WTC11 (cell line): ENCODE data around the gene CDKN3. TPM values are rescaled to one million over a fixed set of nuclear protein-coding genes. Genes with fewer than 3 reads are reported as not detected.

Experiments used
- ATAC-seq: fragments of 200-7000 bp; cut with Tn5 transposase; 2 replicates; pipeline ENCODE4 v1.10.0; 2021; ENCODE audit warnings: mild to moderate bottlenecking, moderate library complexity
- CTCF ChIA-PET: fragments of 300-600 bp; sonication (Branson Sonifier 250); formaldehyde crosslinking; loops from one replicate; lab custom pipeline; 2021; ENCODE audit warnings: antibody characterized with exemption; lab: Charles Lee
- POLR2A ChIA-PET: fragments of 350-600 bp; sonication (Branson Sonifier 250); formaldehyde crosslinking; loops from one replicate; lab custom pipeline; 2021; ENCODE audit warnings: antibody characterized with exemption; lab: Charles Lee
- DNase-seq: peaks from one replicate; pipeline ENCODE4 v3.0.0; 2021; ENCODE audit warnings: low spot score
- H3K27ac Mint-ChIP-seq: 2 replicates; pipeline ENCODE4 v1.8.0; 2021; ENCODE audit warnings: mixed read lengths
- H3K27me3 Mint-ChIP-seq: 2 replicates; pipeline ENCODE4 v1.8.0; 2021; ENCODE audit warnings: low read depth, mild to moderate bottlenecking, moderate library complexity, mixed read lengths
- H3K36me3 Mint-ChIP-seq: 2 replicates; pipeline ENCODE4 v1.8.0; 2021; ENCODE audit warnings: mixed read lengths
- H3K4me1 Mint-ChIP-seq: 2 replicates; pipeline ENCODE4 v1.8.0; 2022; ENCODE audit warnings: mixed read lengths
- H3K4me3 Mint-ChIP-seq: 2 replicates; pipeline ENCODE4 v1.8.0; 2021; ENCODE audit warnings: mild to moderate bottlenecking, moderate library complexity, mixed read lengths
- H3K9me3 Mint-ChIP-seq: 2 replicates; pipeline ENCODE4 v1.8.0; 2021; ENCODE audit warnings: mixed read lengths
- AFF4 ChIP-seq: sonication (generic); formaldehyde crosslinking; IDR thresholded peaks from 2 replicates; pipeline ENCODE4 v1.8.1; 2023; ENCODE audit warnings: mild to moderate bottlenecking, missing genetic modification reagents, borderline replicate concordance
- CREB1 ChIP-seq: sonication (generic); formaldehyde crosslinking; IDR thresholded peaks from 2 replicates; pipeline ENCODE4 v1.8.0; 2023; ENCODE audit warnings: mild to moderate bottlenecking, missing genetic modification reagents
- GABPB1 ChIP-seq: sonication (generic); formaldehyde crosslinking; IDR thresholded peaks from 2 replicates; pipeline ENCODE4 v1.8.1; 2023; ENCODE audit warnings: mild to moderate bottlenecking, missing genetic modification reagents
- MAX ChIP-seq: sonication (generic); formaldehyde crosslinking; IDR thresholded peaks from 2 replicates; pipeline ENCODE4 v1.8.0; 2022; ENCODE audit warnings: mild to moderate bottlenecking, missing genetic modification reagents
- SMAD4 ChIP-seq: sonication (generic); formaldehyde crosslinking; IDR thresholded peaks from 2 replicates; pipeline ENCODE4 v1.8.0; 2022; ENCODE audit warnings: mild to moderate bottlenecking, missing genetic modification reagents
- SP1 ChIP-seq: sonication (generic); formaldehyde crosslinking; conservative IDR thresholded peaks from 2 replicates; pipeline ENCODE4 v1.8.1; 2022; ENCODE audit warnings: missing genetic modification reagents
- STAT6 ChIP-seq: sonication (generic); formaldehyde crosslinking; conservative IDR thresholded peaks from 2 replicates; pipeline ENCODE4 v1.8.1; 2023; ENCODE audit warnings: mild to moderate bottlenecking, low read depth, missing genetic modification reagents, moderate library complexity
- TEAD4 ChIP-seq: sonication (generic); formaldehyde crosslinking; IDR thresholded peaks from 2 replicates; pipeline ENCODE4 v1.8.0; 2022; ENCODE audit warnings: mild to moderate bottlenecking, missing genetic modification reagents
- ZBTB21 ChIP-seq: sonication (generic); formaldehyde crosslinking; IDR thresholded peaks from 2 replicates; pipeline ENCODE4 v1.8.1; 2023; ENCODE audit warnings: mild to moderate bottlenecking, missing genetic modification reagents, borderline replicate concordance
- ZBTB43 ChIP-seq: sonication (generic); formaldehyde crosslinking; IDR thresholded peaks from 2 replicates; pipeline ENCODE4 v1.8.1; 2023; ENCODE audit warnings: mild to moderate bottlenecking, missing genetic modification reagents
- ZNF121 ChIP-seq: sonication (generic); formaldehyde crosslinking; IDR thresholded peaks from 2 replicates; pipeline ENCODE4 v1.8.0; 2023; ENCODE audit warnings: missing genetic modification reagents
- ZNF138 ChIP-seq: sonication (generic); formaldehyde crosslinking; conservative IDR thresholded peaks from 2 replicates; pipeline ENCODE4 v1.8.1; 2022; ENCODE audit warnings: mild to moderate bottlenecking, moderate library complexity, missing genetic modification reagents
- ZNF423 ChIP-seq: fragments of 250-450 bp; sonication (Bioruptor Pico); IDR thresholded peaks from 2 replicates; pipeline ENCODE4 v2.1.2; 2022; ENCODE audit warnings: mild to moderate bottlenecking, moderate library complexity
- total RNA-seq: library from RNA; stranded (reverse); gene quantifications from 3 replicates; pipeline ENCODE4 v1.2.3, GENCODE V29; 2021
- TF ChIP-seq, protein P1 (sequence below): fragments of 250-450 bp; sonication (Bioruptor Pico); conservative IDR thresholded peaks from 2 replicates; pipeline ENCODE4 v1.9.0; 2021; ENCODE audit warnings: mild to moderate bottlenecking
- TF ChIP-seq, protein P2 (sequence below): sonication (generic); formaldehyde crosslinking; IDR thresholded peaks from 2 replicates; pipeline ENCODE4 v1.8.1; 2022; ENCODE audit warnings: missing genetic modification reagents, borderline replicate concordance

The CDKN3 gene
- total RNA-seq, 1 experiment from 2014 or later = 55.4 TPM

GRCh38 chr14:54427871-54428270 lies 31.1 kb downstream of the CDKN3 start:
- H3K27ac Mint-ChIP-seq = no peak overlapping the region
- DNase-seq (no peak), ATAC-seq (no peak)
- no peaks in the 10 kb centered on the region for H3K9me3 Mint-ChIP-seq
- no peaks in the 10 kb centered on the region; the same call in 1 of the 2 replicates for H3K27me3 Mint-ChIP-seq
- H3K36me3 Mint-ChIP-seq = peaks cover 52% of the 10 kb centered on the region
- ChIA-PET POLR2A (no interaction called here), CTCF (no interaction called here)
- no peak overlapping the region for H3K4me3 Mint-ChIP-seq
- TF ChIP-seq STAT6 (CRISPR knock-in tag) (no peak), ZBTB21 (CRISPR knock-in tag) (no peak), GABPB1 (CRISPR knock-in tag) (no peak), ZBTB43 (CRISPR knock-in tag) (no peak), ZNF121 (CRISPR knock-in tag) (no peak), MAX (no peak), AFF4 (no peak), CREB1 (no peak), ZNF138 (CRISPR knock-in tag) (no peak), SP1 (CRISPR knock-in tag) (no peak), ZNF423 (CRISPR knock-in tag) (no peak), TEAD4 (CRISPR knock-in tag) (no peak), SMAD4 (CRISPR knock-in tag) (no peak)
- TF ChIP-seq, protein P1, sequence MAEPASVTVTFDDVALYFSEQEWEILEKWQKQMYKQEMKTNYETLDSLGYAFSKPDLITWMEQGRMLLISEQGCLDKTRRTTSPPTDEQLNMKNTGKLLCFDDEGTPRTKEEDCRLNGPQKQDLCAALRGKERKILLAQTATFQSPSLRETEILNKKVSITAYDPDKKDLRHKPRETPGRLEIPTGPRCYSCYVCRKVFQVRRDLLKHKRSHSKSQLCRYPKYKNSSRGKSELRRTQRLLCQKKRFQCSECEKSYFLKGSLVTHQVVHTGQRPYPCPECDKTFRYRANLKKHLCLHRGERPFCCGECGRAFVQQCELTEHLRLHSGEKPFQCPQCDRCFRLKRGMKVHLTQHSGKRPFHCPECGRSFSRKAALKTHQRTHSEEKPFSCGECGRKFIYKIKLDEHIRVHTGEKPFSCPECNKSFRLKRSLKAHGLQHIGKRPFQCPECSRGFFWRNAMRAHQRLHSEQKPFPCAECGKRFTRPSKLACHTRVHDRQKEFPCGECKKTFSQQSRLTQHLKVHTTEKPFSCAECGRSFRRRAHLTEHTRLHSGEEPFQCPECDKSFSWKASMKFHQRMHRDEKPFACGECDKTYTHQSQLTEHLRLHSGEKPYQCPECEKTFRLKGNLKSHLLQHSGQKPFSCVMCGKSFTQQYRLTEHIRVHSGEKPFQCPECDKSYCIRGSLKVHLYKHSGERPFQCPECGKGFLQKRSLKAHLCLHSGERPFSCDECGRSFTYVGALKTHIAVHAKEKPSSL (CRISPR knock-in tag) = no peak
- TF ChIP-seq, protein P2, sequence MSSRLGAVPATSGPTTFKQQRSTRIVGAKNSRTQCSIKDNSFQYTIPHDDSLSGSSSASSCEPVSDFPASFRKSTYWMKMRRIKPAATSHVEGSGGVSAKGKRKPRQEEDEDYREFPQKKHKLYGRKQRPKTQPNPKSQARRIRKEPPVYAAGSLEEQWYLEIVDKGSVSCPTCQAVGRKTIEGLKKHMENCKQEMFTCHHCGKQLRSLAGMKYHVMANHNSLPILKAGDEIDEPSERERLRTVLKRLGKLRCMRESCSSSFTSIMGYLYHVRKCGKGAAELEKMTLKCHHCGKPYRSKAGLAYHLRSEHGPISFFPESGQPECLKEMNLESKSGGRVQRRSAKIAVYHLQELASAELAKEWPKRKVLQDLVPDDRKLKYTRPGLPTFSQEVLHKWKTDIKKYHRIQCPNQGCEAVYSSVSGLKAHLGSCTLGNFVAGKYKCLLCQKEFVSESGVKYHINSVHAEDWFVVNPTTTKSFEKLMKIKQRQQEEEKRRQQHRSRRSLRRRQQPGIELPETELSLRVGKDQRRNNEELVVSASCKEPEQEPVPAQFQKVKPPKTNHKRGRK (CRISPR knock-in tag) = no peak
- peaks cover 8% of the 10 kb centered on the region for H3K4me1 Mint-ChIP-seq
